Esophagus squamous epithelium (tissue), 5 donors: ENCODE measurements around the gene UNC5C. TPM values are rescaled to one million over a fixed set of nuclear protein-coding genes. Genes with fewer than 3 reads are reported as not detected.

Experiments used
- DNase-seq: peaks from one replicate; lab custom pipeline; 2025; lab: John Stamatoyannopoulos, UW
- H3K27ac ChIP-seq, 4 donors: fragments of 200-600 bp; sonication (generic); one replicate each; pipeline ENCODE4 v1.5.1; 2016 to 2019; ENCODE audit warnings: mild to moderate bottlenecking in 1 of 4
- H3K27me3 ChIP-seq, 4 donors: fragments of 200-600 bp; sonication (generic); 1 replicate in 3 of 4; 2 replicates in 1 of 4; pipeline versions ENCODE4 v1.5.1 to v1.6.0; 2017 to 2021; ENCODE audit warnings: antibody characterized with exemption in 1 of 4
- H3K36me3 ChIP-seq, 3 donors: fragments of 200-600 bp; sonication (generic); one replicate each; pipeline ENCODE4 v1.5.1; 2016 to 2019
- H3K4me1 ChIP-seq, 3 donors: fragments of 200-600 bp; sonication (generic); one replicate each; pipeline ENCODE4 v1.5.1; 2017 to 2019
- H3K4me3 ChIP-seq, 4 donors: fragments of 200-600 bp; sonication (generic); 1 replicate in 3 of 4; 2 replicates in 1 of 4; pipeline ENCODE4 v1.5.1; 2016 to 2019; ENCODE audit warnings: mild to moderate bottlenecking in 2 of 4, moderate library complexity in 1 of 4
- H3K9me3 ChIP-seq, 3 donors: fragments of 200-600 bp; sonication (generic); one replicate each; pipeline ENCODE4 v1.5.1; 2016 to 2019
- POLR2A ChIP-seq, 4 donors: fragments of 450-650 bp; IDR thresholded peaks; one replicate each; pipeline ENCODE4 v1.6.1; 2017; ENCODE audit warnings: antibody characterized with exemption in 4 of 4, mild to moderate bottlenecking in 4 of 4, moderate library complexity in 3 of 4
- WGBS, 2 donors: methylation state at CpG; one replicate each; pipeline ENCODE4 v1.1.5; 2018; 5-methylcytosine and 5-hydroxymethylcytosine counted together
- intact Hi-C: fragments of 100-400 bp; cut with DNase I; formaldehyde crosslinking; loops from one replicate; pipeline ENCODE4 v1.15.0; 2022
- total RNA-seq, 4 donors: library from RNA; depleted of rRNA; stranded (reverse); fragments of >200 nt; gene quantifications; one replicate each; pipeline ENCODE4 v1.1.0, GENCODE V29; 2016
- TF ChIP-seq, protein P1 (sequence below), 6 experiments: fragments of 450-650 bp in 4 of 6; fragments of 200-600 bp in 2 of 6; sonication (generic) in 2 of 6; IDR thresholded peaks; one replicate each; pipeline ENCODE4 v1.5.1; 2016 to 2019; ENCODE audit warnings: antibody characterized with exemption in 6 of 6, mild to moderate bottlenecking in 4 of 6, moderate library complexity in 4 of 6
- donor health status: DM: yes; HTN: yes; CAD: no.

The UNC5C gene
- total RNA-seq, 4 donors from 2014 or later, result 0.11 to 0.95 (median 0.36) TPM

DNA sequence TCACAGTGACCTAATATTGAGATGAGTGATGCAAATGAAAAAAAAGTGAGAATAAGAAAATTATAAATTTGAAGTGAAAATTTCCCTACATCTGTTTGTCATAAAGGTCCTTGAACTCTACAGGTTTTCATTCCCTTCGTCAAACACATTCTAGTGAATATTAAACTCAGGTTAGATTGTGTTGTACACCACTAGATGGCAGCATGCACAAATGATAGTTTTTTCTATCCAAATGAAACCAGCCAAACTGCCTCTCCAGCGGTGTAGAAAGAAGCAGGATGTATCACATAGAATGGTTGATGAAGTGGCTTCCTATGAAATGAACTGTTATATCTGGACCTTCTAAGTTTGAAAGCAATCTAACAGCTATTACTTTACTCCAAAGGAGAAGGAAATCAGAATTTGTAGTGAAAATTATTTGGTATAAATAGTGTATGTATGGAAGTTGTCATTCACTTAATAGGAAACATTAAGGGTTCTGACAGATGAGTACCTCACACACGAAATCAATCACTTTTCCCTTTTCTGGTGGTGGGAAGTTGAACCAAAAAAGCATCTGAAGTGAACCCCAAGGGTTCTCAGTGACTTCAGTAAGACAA, 382.7 kb downstream of the UNC5C start:
- no peaks in the 10 kb centered on the region for H3K27me3 ChIP-seq
- intact Hi-C loops, result no loop called here
- no peak for DNase-seq
- H3K4me1 ChIP-seq, result no peaks in the 10 kb centered on the region
- 7% methylated on average over 3 of the region's 3 CpGs for WGBS, 2 donors
- H3K36me3 ChIP-seq, result no peaks in the 10 kb centered on the region
- no peak overlapping the region for H3K27ac ChIP-seq
- H3K4me3 ChIP-seq, result no peak overlapping the region
- H3K9me3 ChIP-seq, result no peaks in the 10 kb centered on the region
- no peak for TF ChIP-seq POLR2A (IDR thresholded peaks at IDR 0.05)
- TF ChIP-seq, protein P1, sequence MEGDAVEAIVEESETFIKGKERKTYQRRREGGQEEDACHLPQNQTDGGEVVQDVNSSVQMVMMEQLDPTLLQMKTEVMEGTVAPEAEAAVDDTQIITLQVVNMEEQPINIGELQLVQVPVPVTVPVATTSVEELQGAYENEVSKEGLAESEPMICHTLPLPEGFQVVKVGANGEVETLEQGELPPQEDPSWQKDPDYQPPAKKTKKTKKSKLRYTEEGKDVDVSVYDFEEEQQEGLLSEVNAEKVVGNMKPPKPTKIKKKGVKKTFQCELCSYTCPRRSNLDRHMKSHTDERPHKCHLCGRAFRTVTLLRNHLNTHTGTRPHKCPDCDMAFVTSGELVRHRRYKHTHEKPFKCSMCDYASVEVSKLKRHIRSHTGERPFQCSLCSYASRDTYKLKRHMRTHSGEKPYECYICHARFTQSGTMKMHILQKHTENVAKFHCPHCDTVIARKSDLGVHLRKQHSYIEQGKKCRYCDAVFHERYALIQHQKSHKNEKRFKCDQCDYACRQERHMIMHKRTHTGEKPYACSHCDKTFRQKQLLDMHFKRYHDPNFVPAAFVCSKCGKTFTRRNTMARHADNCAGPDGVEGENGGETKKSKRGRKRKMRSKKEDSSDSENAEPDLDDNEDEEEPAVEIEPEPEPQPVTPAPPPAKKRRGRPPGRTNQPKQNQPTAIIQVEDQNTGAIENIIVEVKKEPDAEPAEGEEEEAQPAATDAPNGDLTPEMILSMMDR (IDR thresholded peaks at IDR 0.05), result peak in 5 of 6 experiments; percentile 53 to 69 (median 59)

DNA sequence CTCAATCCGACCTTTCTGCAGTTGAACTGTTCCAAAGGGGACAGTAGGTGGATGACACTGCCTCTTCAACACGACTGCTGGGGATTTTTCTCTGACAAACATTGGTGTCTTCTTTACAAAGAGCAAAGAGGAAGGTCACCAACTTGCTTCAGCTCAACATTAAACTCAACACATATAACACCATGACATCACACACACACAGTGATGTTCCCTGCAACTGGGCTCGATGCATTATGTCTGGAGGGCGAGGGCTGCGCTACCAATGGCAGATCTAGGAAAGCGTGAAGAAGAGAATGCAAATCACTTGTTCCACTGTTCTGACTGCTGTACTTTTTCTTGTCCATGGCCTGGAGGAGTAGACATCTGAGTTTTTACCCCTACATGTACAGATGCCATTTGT, 385.9 kb downstream of the UNC5C start:
- 73% methylated on average over 6 of the region's 6 CpGs for WGBS, 2 donors
- Histone ChIP-seq H3K27me3 (no peaks in the 10 kb centered on the region), H3K9me3 (no peaks in the 10 kb centered on the region), H3K36me3 (no peaks in the 10 kb centered on the region), H3K4me3 (no peak overlapping the region), H3K27ac (no peak overlapping the region), H3K4me1 (no peaks in the 10 kb centered on the region)
- TF ChIP-seq, protein P1 (IDR thresholded peaks at IDR 0.05), result no peak
- no peak for TF ChIP-seq POLR2A (IDR thresholded peaks at IDR 0.05)
- DNase-seq, result no peak
- intact Hi-C loops, result no loop called here

DNA sequence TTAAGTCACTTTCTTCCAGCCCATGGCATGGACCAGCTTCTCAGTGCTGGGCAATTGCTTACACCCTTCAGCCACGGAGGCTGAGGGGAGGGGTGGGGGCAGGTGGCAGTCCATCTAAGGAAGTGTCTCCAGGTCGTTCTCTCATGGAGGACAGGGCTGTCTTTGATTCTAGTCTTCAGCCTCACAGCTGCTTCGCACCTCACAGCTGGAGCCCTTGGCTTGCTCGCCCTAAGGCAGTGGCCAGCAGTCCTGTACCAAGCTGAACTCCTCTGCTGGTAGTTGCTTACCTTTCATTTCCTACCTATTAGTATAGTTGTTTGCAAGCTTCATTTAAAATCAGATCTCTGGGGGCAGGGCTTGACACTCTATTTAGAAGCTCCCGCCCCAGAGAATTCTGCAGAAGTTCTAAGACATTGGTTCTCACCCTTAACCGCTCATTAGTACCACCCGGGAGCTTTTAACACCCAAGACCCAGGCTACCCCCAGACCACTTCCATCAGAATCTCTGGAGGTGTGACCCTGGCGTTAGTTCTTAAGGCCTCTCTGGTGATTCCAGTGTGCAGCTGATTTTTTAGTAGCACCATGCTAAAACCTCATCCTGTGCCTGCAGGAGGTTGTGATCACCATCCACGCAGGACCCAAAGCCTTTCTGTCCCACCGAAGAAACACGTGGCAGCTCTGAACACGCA, 386.8 kb downstream of the UNC5C start:
- H3K27ac ChIP-seq, result no peak overlapping the region
- WGBS, 2 donors, result 75 to 77% methylated on average over 11 of the region's 12 CpGs
- DNase-seq, result no peak
- H3K36me3 ChIP-seq, result no peaks in the 10 kb centered on the region
- no peaks in the 10 kb centered on the region for H3K4me1 ChIP-seq
- H3K4me3 ChIP-seq, result no peak overlapping the region
- no peaks in the 10 kb centered on the region for H3K9me3 ChIP-seq
- TF ChIP-seq POLR2A (IDR thresholded peaks at IDR 0.05), result no peak
- TF ChIP-seq, protein P1 (IDR thresholded peaks at IDR 0.05), result no peak
- intact Hi-C loops, result no loop called here
- H3K27me3 ChIP-seq, result no peaks in the 10 kb centered on the region

DNA sequence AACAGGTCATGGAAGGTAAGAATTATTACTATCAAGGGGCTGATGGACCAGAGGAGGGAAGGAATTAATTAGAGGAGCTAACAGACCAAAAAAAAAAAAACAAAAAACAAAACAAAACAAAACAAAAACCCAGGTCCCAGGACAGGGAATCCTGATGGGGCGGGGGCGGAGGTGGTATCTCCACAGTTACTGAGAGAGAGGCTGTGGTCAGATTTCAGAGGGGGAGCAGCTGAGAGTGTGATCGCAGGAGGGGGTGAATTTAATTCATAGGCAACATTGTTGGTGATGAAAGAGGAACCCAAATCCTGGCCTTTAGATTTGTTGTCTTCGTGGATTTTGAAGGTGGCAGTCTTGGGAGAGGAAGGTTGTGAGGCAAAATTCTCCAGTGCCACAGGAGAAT, 389.4 kb downstream of the UNC5C start:
- H3K4me1 ChIP-seq, result no peaks in the 10 kb centered on the region
- WGBS, 2 donors, result 73 to 75% methylated on average over 4 of the region's 4 CpGs
- DNase-seq, result no peak
- no peak overlapping the region for H3K4me3 ChIP-seq
- no peaks in the 10 kb centered on the region for H3K36me3 ChIP-seq
- H3K27ac ChIP-seq, result no peak overlapping the region
- intact Hi-C loops, result no loop called here
- no peak for TF ChIP-seq POLR2A (IDR thresholded peaks at IDR 0.05)
- TF ChIP-seq, protein P1 (IDR thresholded peaks at IDR 0.05), result no peak
- H3K27me3 ChIP-seq, result no peaks in the 10 kb centered on the region
- no peaks in the 10 kb centered on the region for H3K9me3 ChIP-seq

DNA sequence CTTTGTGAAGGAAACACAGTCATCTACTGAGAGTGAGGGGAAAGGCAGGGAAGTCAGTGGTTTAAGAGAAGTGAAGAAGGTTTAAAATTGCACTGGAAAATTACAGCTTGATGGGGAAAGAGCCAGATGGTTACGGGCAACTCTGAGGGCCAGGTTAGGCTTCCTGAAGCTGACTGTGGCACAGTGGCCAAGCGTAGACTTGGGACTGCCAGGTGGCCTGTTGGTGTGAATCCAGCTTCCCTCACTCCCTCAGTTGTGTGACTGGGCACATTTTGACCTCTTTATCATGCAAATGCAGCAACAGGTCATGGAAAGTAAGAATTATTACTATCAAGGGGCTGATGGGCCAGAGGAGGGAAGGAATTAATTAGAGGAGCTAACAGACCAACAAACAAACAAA, 390.1 kb downstream of the UNC5C start:
- TF ChIP-seq POLR2A (IDR thresholded peaks at IDR 0.05), result no peak
- TF ChIP-seq, protein P1 (IDR thresholded peaks at IDR 0.05), result no peak
- intact Hi-C loops, result no loop called here
- 73 to 96% methylated on average over 2 of the region's 2 CpGs for WGBS, 2 donors

More for the DNA sequence above, 390.1 kb downstream of the UNC5C start:
- Histone ChIP-seq H3K9me3 (no peaks in the 10 kb centered on the region), H3K27ac (no peak overlapping the region), H3K4me1 (no peaks in the 10 kb centered on the region), H3K27me3 (no peaks in the 10 kb centered on the region), H3K36me3 (no peaks in the 10 kb centered on the region), H3K4me3 (no peak overlapping the region)
- DNase-seq, result no peak
